ENCODE measurements around the gene AKR1D1.

DNA sequence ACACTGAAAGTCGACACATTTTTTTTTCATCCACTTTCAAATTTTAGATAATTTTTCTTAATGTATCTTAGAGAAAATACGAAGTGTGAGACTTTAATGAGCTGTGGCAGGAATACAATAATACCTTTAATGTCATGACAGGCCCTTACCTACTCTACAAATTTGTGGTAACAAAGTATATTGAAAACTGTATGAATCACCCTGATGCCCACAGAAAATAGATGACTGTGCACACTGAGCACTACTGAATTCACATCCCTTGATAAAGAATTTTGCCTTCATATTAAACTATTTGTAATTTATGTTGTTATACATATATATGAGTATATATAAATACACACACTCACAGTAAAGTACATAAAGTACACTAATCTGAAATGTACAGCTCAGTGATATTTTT, 51.7 kb downstream of the AKR1D1 start:
- TF ChIP-seq, protein P1, sequence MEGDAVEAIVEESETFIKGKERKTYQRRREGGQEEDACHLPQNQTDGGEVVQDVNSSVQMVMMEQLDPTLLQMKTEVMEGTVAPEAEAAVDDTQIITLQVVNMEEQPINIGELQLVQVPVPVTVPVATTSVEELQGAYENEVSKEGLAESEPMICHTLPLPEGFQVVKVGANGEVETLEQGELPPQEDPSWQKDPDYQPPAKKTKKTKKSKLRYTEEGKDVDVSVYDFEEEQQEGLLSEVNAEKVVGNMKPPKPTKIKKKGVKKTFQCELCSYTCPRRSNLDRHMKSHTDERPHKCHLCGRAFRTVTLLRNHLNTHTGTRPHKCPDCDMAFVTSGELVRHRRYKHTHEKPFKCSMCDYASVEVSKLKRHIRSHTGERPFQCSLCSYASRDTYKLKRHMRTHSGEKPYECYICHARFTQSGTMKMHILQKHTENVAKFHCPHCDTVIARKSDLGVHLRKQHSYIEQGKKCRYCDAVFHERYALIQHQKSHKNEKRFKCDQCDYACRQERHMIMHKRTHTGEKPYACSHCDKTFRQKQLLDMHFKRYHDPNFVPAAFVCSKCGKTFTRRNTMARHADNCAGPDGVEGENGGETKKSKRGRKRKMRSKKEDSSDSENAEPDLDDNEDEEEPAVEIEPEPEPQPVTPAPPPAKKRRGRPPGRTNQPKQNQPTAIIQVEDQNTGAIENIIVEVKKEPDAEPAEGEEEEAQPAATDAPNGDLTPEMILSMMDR (conservative IDR thresholded peaks at IDR 0.05 in 1 of 2, IDR thresholded peaks at IDR 0.05 in 1 of 2; ENCODE audit: low read depth in 1 of 2, low read length in 2 of 2) = no peak
- no peak for TF ChIP-seq EZH2 (IDR thresholded peaks at IDR 0.05; ENCODE audit: low read length, missing control alignments)
